PC-9 (cell line): ENCODE results near the gene CLDN25. TPM values are rescaled to one million over a fixed set of nuclear protein-coding genes. Genes with fewer than 3 reads are reported as not detected.

Experiments used
- BruUV-seq: library from RNA; stranded (reverse); fragments of 400-500 nt; replicated peaks from 2 replicates; lab custom pipeline; 2021; lab: Mats Ljungman, UMichigan
- CTCF ChIA-PET: fragments of 300-600 bp; sonication (Branson Sonifier 250); formaldehyde crosslinking; loops from one replicate; lab custom pipeline; 2022; ENCODE audit warnings: antibody characterized with exemption; lab: Charles Lee
- POLR2A ChIA-PET: fragments of 300-600 bp; sonication (Branson Sonifier 250); formaldehyde crosslinking; loops from one replicate; lab custom pipeline; 2022; ENCODE audit warnings: antibody characterized with exemption; ENCODE audit not compliant: unreplicated experiment; lab: Charles Lee
- DNase-seq, 2 experiments: peaks; one replicate each; pipeline versions ENCODE4 v3.0.0 to v3.0.0-alpha.2; 2015 to 2022; ENCODE audit warnings: mixed read lengths in 1 of 2
- H2AFZ ChIP-seq: fragments of 200-600 bp; sonication (generic); 2 replicates; pipeline ENCODE4 v1.8.1; 2017; ENCODE audit warnings: antibody characterized with exemption
- H3F3A ChIP-seq: fragments of 200-600 bp; sonication (generic); 2 replicates; pipeline ENCODE4 v1.8.1; 2017; ENCODE audit warnings: antibody characterized with exemption, mild to moderate bottlenecking, low read depth; ENCODE audit not compliant: insufficient read depth
- H3K27ac ChIP-seq: fragments of 200-600 bp; sonication (generic); 2 replicates; pipeline ENCODE4 v1.6.1; 2016; ENCODE audit warnings: mixed run types
- H3K27me3 ChIP-seq: fragments of 200-600 bp; sonication (generic); 2 replicates; pipeline ENCODE4 v1.6.1; 2016; ENCODE audit warnings: low read depth, mixed run types; ENCODE audit not compliant: insufficient read depth
- H3K36me3 ChIP-seq: fragments of 200-600 bp; sonication (generic); 2 replicates; pipeline ENCODE4 v1.6.1; 2016; ENCODE audit warnings: low read depth, mixed run types
- H3K4me1 ChIP-seq: fragments of 200-600 bp; sonication (generic); replicated peaks from 2 replicates; pipeline ENCODE4 v1.6.1; 2016; ENCODE audit warnings: mixed run types; ENCODE audit not compliant: insufficient read depth
- H3K4me2 ChIP-seq: fragments of 200-600 bp; sonication (generic); 2 replicates; pipeline ENCODE4 v1.6.1; 2017; ENCODE audit warnings: mixed run types
- H3K4me3 ChIP-seq: fragments of 200-600 bp; sonication (generic); 2 replicates; pipeline ENCODE4 v1.6.1; 2016; ENCODE audit warnings: mixed run types
- H3K79me2 ChIP-seq: fragments of 200-600 bp; sonication (generic); 2 replicates; pipeline ENCODE4 v1.6.1; 2017; ENCODE audit warnings: low read depth, mixed run types
- H3K9me2 ChIP-seq: fragments of 200-600 bp; sonication (generic); 2 replicates; pipeline ENCODE4 v1.8.1; 2017; ENCODE audit warnings: mild to moderate bottlenecking; ENCODE audit not compliant: insufficient read depth
- H3K9me3 ChIP-seq: fragments of 200-600 bp; sonication (generic); 2 replicates; pipeline ENCODE4 v1.8.1; 2016; ENCODE audit warnings: low read depth; ENCODE audit not compliant: insufficient read depth
- H4K20me1 ChIP-seq: fragments of 200-600 bp; sonication (generic); 2 replicates; pipeline ENCODE4 v1.8.1; 2017; ENCODE audit not compliant: insufficient read depth
- CTCF ChIP-seq: fragments of 200-600 bp; sonication (generic); conservative IDR thresholded peaks from 2 replicates; pipeline ENCODE4 v1.6.1; 2017; ENCODE audit warnings: mixed run types, antibody characterized with exemption, mild to moderate bottlenecking, moderate library complexity
- EZH2 ChIP-seq: fragments of 200-600 bp; sonication (generic); IDR thresholded peaks from 2 replicates; pipeline ENCODE4 v1.8.0; 2017; ENCODE audit warnings: antibody characterized with exemption, low read depth
- intact Hi-C: fragments of 100-400 bp; cut with micrococcal nuclease; formaldehyde crosslinking; loops from one replicate; pipeline ENCODE4 v1.10.0; 2022; ENCODE audit not compliant: unreplicated experiment
- total RNA-seq: library from RNA; stranded (reverse); gene quantifications from 2 replicates; pipeline ENCODE4 v1.2.3, GENCODE V29; 2021

CLDN25 gene
- total RNA-seq, 1 experiment from 2014 or later: not detected

GRCh38 chr11:113818426-113818825, 38.8 kb downstream of the CLDN25 start:
- POLR2A ChIA-PET: no interaction called here
- CTCF ChIA-PET: no interaction called here

GRCh38 chr11:113827477-113827876, 47.9 kb downstream of the CLDN25 start:
- Histone ChIP-seq H4K20me1 (no peaks in the 10 kb centered on the region), H3K79me2 (no peaks in the 10 kb centered on the region), H3K4me3 (no peak overlapping the region), H3K4me1 (no peaks in the 10 kb centered on the region), H3K4me2 (no peak overlapping the region), H3K27ac (no peak overlapping the region), H3K9me3 (no peaks in the 10 kb centered on the region), H3F3A (no peaks in the 10 kb centered on the region), H3K36me3 (no peaks in the 10 kb centered on the region), H3K9me2 (no peaks in the 10 kb centered on the region), H2AFZ (no peak overlapping the region), H3K27me3 (no peaks in the 10 kb centered on the region)
- intact Hi-C loops: no loop called here
- DNase-seq: no peak
- ChIA-PET POLR2A (no interaction called here), CTCF (no interaction called here)
- no TSS peak for BruUV-seq
- no peak for TF ChIP-seq EZH2
- no peak for TF ChIP-seq CTCF

More at GRCh38 chr11:113818426-113818825, 38.8 kb downstream of the CLDN25 start:
- Histone ChIP-seq H3K4me1 (no peaks in the 10 kb centered on the region), H3K4me3 (no peak overlapping the region), H3K9me2 (no peaks in the 10 kb centered on the region), H3K79me2 (no peaks in the 10 kb centered on the region), H3K9me3 (no peaks in the 10 kb centered on the region), H3K27me3 (no peaks in the 10 kb centered on the region), H3K36me3 (no peaks in the 10 kb centered on the region), H3F3A (no peaks in the 10 kb centered on the region), H3K4me2 (no peak overlapping the region), H3K27ac (no peak overlapping the region), H4K20me1 (no peaks in the 10 kb centered on the region), H2AFZ (no peak overlapping the region)
- BruUV-seq: no TSS peak
- intact Hi-C loops: no loop called here
- TF ChIP-seq EZH2 (no peak), CTCF (no peak)
- no peak for DNase-seq

- Histone ChIP-seq H3K4me1 (no peaks in the 10 kb centered on the region), H3K36me3 (no peaks in the 10 kb centered on the region), H3K4me3 (no peak overlapping the region), H3F3A (no peaks in the 10 kb centered on the region), H4K20me1 (no peaks in the 10 kb centered on the region), H3K27me3 (no peaks in the 10 kb centered on the region), H3K79me2 (no peaks in the 10 kb centered on the region), H3K4me2 (no peak overlapping the region), H3K27ac (no peak overlapping the region), H3K9me3 (no peaks in the 10 kb centered on the region), H3K9me2 (no peaks in the 10 kb centered on the region), H2AFZ (no peak overlapping the region)
- CTCF ChIA-PET: no interaction called here
- intact Hi-C loops: no loop called here
- BruUV-seq: no TSS peak
- TF ChIP-seq CTCF (no peak), EZH2 (no peak)
- POLR2A ChIA-PET: no interaction called here
- no peak for DNase-seq
Measured at GRCh38 chr11:113828191-113828590, 48.6 kb downstream of the CLDN25 start.
